ENCODE data around the gene MCTS1.

Gene MCTS1

GRCh38 chrX:120603707-120604360 is at the start of gene MCTS1:
Gene MCTS1, plus strand, starts transcription at chrX:120604101. Its CDS starts 136 bp downstream, at chrX:120604237.
- peak within 1 kb of the TSS; percentile 74 for H3K4me3 ChIP-seq (ENCODE audit: low read depth, low read length)
- in situ Hi-C loops (cut with HindIII; ENCODE audit: low sequenced_read_pairs) = no loop called here
- TF ChIP-seq, protein P1, sequence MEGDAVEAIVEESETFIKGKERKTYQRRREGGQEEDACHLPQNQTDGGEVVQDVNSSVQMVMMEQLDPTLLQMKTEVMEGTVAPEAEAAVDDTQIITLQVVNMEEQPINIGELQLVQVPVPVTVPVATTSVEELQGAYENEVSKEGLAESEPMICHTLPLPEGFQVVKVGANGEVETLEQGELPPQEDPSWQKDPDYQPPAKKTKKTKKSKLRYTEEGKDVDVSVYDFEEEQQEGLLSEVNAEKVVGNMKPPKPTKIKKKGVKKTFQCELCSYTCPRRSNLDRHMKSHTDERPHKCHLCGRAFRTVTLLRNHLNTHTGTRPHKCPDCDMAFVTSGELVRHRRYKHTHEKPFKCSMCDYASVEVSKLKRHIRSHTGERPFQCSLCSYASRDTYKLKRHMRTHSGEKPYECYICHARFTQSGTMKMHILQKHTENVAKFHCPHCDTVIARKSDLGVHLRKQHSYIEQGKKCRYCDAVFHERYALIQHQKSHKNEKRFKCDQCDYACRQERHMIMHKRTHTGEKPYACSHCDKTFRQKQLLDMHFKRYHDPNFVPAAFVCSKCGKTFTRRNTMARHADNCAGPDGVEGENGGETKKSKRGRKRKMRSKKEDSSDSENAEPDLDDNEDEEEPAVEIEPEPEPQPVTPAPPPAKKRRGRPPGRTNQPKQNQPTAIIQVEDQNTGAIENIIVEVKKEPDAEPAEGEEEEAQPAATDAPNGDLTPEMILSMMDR (IDR thresholded peaks at IDR 0.05; ENCODE audit: low read depth, low read length) = no peak
- peak; percentile 96 for DNase-seq (ENCODE audit: low read depth, low spot score)

- no peak for DNase-seq (ENCODE audit: low read depth, low spot score)
- in situ Hi-C loops (cut with HindIII; ENCODE audit: low sequenced_read_pairs) = no loop called here
- TF ChIP-seq, protein P1 (IDR thresholded peaks at IDR 0.05; ENCODE audit: low read depth, low read length) = no peak
- no peak overlapping the region for H3K4me3 ChIP-seq (ENCODE audit: low read depth, low read length)
Observed at GRCh38 chrX:120556251-120556650, 47.6 kb upstream of the MCTS1 start.

- H3K4me3 ChIP-seq (ENCODE audit: low read depth, low read length) = peak overlapping the region; percentile 61
- TF ChIP-seq, protein P1 (IDR thresholded peaks at IDR 0.05; ENCODE audit: low read depth, low read length) = no peak
- in situ Hi-C loops (cut with HindIII; ENCODE audit: low sequenced_read_pairs) = no loop called here
- DNase-seq (ENCODE audit: low read depth, low spot score) = no peak
Observed at GRCh38 chrX:120559804-120560203, 44.1 kb upstream of the MCTS1 start.

DNA sequence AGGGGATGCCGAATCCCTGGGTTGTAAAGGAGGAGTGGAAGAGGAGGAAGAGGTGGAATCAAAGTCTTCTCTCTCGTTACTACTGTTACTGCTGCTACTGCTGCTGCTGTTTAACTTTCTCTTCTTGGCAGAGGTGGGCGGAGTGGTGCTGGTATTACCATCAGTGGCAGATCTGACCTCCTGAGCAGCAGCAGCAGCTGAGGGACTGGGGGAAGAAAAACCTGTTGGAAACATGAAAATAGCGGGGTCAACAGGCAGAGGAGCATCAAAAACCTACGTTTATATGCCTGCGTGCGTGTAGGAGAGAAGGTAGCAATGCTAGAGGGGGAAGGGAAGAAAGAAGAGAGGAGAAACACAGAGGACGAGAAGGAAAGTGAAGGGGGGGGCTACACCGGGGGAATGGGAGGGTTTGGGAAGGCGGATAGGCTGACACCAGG is 43.5 kb upstream of the MCTS1 start:
- in situ Hi-C loops (cut with HindIII; ENCODE audit: low sequenced_read_pairs) = no loop called here

GRCh38 chrX:120560842-120561633 is 42.9 kb upstream of the MCTS1 start, which contains the start of gene CUL4B:
Gene CUL4B, minus strand, starts transcription at chrX:120560962. Its CDS starts 324 bp downstream, at chrX:120560638.
- in situ Hi-C loops (cut with HindIII; ENCODE audit: low sequenced_read_pairs) = no loop called here
- TF ChIP-seq, protein P1 (IDR thresholded peaks at IDR 0.05; ENCODE audit: low read depth, low read length) = no peak
- peak within 1 kb of the TSS; percentile 61 for H3K4me3 ChIP-seq (ENCODE audit: low read depth, low read length)
- DNase-seq (ENCODE audit: low read depth, low spot score) = peak; percentile 98

More for the DNA sequence above, 43.5 kb upstream of the MCTS1 start:
- H3K4me3 ChIP-seq (ENCODE audit: low read depth, low read length) = peak overlapping the region; percentile 61
- no peak for DNase-seq (ENCODE audit: low read depth, low spot score)
- TF ChIP-seq, protein P1 (IDR thresholded peaks at IDR 0.05; ENCODE audit: low read depth, low read length) = no peak

- DNase-seq (ENCODE audit: low read depth, low spot score) = no peak
- TF ChIP-seq, protein P1 (IDR thresholded peaks at IDR 0.05; ENCODE audit: low read depth, low read length) = no peak
- H3K4me3 ChIP-seq (ENCODE audit: low read depth, low read length) = peak overlapping the region; percentile 55
- in situ Hi-C loops (cut with HindIII; ENCODE audit: low sequenced_read_pairs) = no loop called here
Observed at GRCh38 chrX:120561634-120562568, 42.0 kb upstream of the MCTS1 start.
